GM23248 (cell line): ENCODE measurements around the gene CDKAL1. TPM values are rescaled to one million over a fixed set of nuclear protein-coding genes. Genes with fewer than 3 reads are reported as not detected.

Source experiments
- DNase-seq: peaks from one replicate; pipeline ENCODE4 v3.0.0-alpha.2; 2015
- H2AFZ ChIP-seq: fragments of 200-600 bp; sonication (generic); 2 replicates; pipeline ENCODE4 v1.6.1; 2016; ENCODE audit warnings: antibody characterized with exemption
- H3F3A ChIP-seq: fragments of 200-600 bp; sonication (generic); 2 replicates; pipeline ENCODE4 v1.6.1; 2016; ENCODE audit warnings: mild to moderate bottlenecking, antibody characterized with exemption, mixed run types; ENCODE audit not compliant: insufficient read depth
- H3K27ac ChIP-seq: fragments of 200-600 bp; sonication (generic); 2 replicates; pipeline ENCODE4 v1.5.1; 2016; ENCODE audit warnings: mild to moderate bottlenecking
- H3K27me3 ChIP-seq: fragments of 200-600 bp; sonication (generic); replicated peaks from 2 replicates; pipeline ENCODE4 v1.6.1; 2016; ENCODE audit warnings: mild to moderate bottlenecking; ENCODE audit not compliant: insufficient read depth
- H3K36me3 ChIP-seq: fragments of 200-600 bp; sonication (generic); 2 replicates; pipeline ENCODE4 v1.6.1; 2016; ENCODE audit warnings: low read depth, mild to moderate bottlenecking
- H3K4me1 ChIP-seq: fragments of 200-600 bp; sonication (generic); 2 replicates; pipeline ENCODE4 v1.6.1; 2016; ENCODE audit warnings: mild to moderate bottlenecking; ENCODE audit not compliant: insufficient read depth
- H3K4me2 ChIP-seq: fragments of 200-600 bp; sonication (generic); one replicate; pipeline ENCODE4 v1.6.1; 2016; ENCODE audit warnings: mild to moderate bottlenecking; ENCODE audit not compliant: unreplicated experiment
- H3K4me3 ChIP-seq: fragments of 200-600 bp; sonication (generic); 2 replicates; pipeline ENCODE4 v1.5.1; 2016; ENCODE audit warnings: mild to moderate bottlenecking
- H3K79me2 ChIP-seq: fragments of 200-600 bp; sonication (generic); 2 replicates; pipeline ENCODE4 v1.6.1; 2016; ENCODE audit warnings: mild to moderate bottlenecking; ENCODE audit not compliant: insufficient read depth
- H3K9ac ChIP-seq: fragments of 200-600 bp; sonication (generic); 2 replicates; pipeline ENCODE4 v1.6.1; 2016; ENCODE audit warnings: mild to moderate bottlenecking
- H3K9me2 ChIP-seq: fragments of 200-600 bp; sonication (generic); 2 replicates; pipeline ENCODE4 v1.6.1; 2016; ENCODE audit warnings: mixed run types, mild to moderate bottlenecking, moderate library complexity; ENCODE audit not compliant: insufficient read depth
- H3K9me3 ChIP-seq: fragments of 200-600 bp; sonication (generic); one replicate; pipeline ENCODE4 v1.6.1; 2017; ENCODE audit warnings: low read depth
- H4K20me1 ChIP-seq: fragments of 200-600 bp; sonication (generic); 2 replicates; pipeline ENCODE4 v1.6.0; 2016; ENCODE audit not compliant: insufficient read depth
- EZH2 ChIP-seq: fragments of 200-600 bp; sonication (generic); IDR thresholded peaks from 2 replicates; pipeline ENCODE4 v1.6.1; 2018; ENCODE audit warnings: antibody characterized with exemption, mild to moderate bottlenecking; ENCODE audit not compliant: insufficient read depth, poor library complexity, severe bottlenecking
- EZH2phosphoT487 ChIP-seq: fragments of 200-600 bp; sonication (generic); IDR thresholded peaks from 2 replicates; pipeline ENCODE4 v1.6.1; 2018; ENCODE audit warnings: antibody characterized with exemption, moderate library complexity, mild to moderate bottlenecking, low read depth; ENCODE audit not compliant: insufficient read depth
- WGBS, 2 experiments: methylation state at CpG; one replicate each; pipeline ENCODE4 v1.1.6; 2015 to 2017; ENCODE audit warnings: low lambda C conversion rate in 2 of 2, low coverage in 1 of 2; ENCODE audit errors: missing lambda C conversion rate in 2 of 2; 5-methylcytosine and 5-hydroxymethylcytosine counted together
- in situ Hi-C: fragments of 300-500 bp; cut with MboI; formaldehyde crosslinking; loops from 2 replicates; pipeline ENCODE4 v1.15.0; 2020
- polyA plus RNA-seq: library from polyadenylated mRNA; unstranded; fragments of >200 nt; fragmentation: Nextera tagmentation; extraction: Ambion mirVana; gene quantifications from 2 replicates; pipeline ENCODE4 v1.2.1, GENCODE V29; 2016
- total RNA-seq: library from RNA; depleted of rRNA; stranded (reverse); fragments of >200 nt; shearing (Covaris generic); gene quantifications from 2 replicates; pipeline ENCODE4 v1.2.3, GENCODE V29; 2014

CDKAL1 gene
- total and polyA plus RNA-seq, 2 experiments from 2014 or later = 7.5 to 10.8 TPM

DNA sequence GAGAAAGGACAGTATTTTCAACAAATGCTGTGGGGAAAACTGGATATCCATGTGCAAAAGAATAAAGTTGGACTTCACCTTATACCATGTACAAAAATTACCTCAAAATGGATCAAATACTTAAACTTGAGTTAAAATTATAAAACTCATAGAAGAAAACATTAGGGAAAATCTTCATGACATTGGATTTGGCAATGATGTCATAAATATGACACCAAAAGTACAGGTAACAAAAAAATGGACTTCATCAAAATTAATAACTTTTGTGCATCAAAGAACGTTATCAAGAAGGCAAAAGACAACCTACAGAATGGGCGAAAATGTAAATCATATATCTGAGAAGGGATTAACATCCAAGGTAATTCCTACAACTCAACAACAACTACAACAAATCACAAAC lies 704.0 kb downstream of the CDKAL1 start:
- peaks cover 4% of the 10 kb centered on the region for H3K9me3 ChIP-seq
- H4K20me1 ChIP-seq = no peaks in the 10 kb centered on the region
- H3K79me2 ChIP-seq = no peaks in the 10 kb centered on the region
- no peak overlapping the region for H2AFZ ChIP-seq
- DNase-seq = no peak
- H3F3A ChIP-seq = no peaks in the 10 kb centered on the region
- no peak overlapping the region for H3K4me2 ChIP-seq
- no peak overlapping the region for H3K9ac ChIP-seq
- H3K9me2 ChIP-seq = peaks cover 5% of the 10 kb centered on the region; the same call in 1 of the 2 replicates
- WGBS, 2 experiments = 88 to 94% methylated on average over 2 of the region's 2 CpGs
- no peak for TF ChIP-seq EZH2
- TF ChIP-seq EZH2phosphoT487 = no peak
- H3K4me3 ChIP-seq = no peak overlapping the region
- H3K27me3 ChIP-seq = no peaks in the 10 kb centered on the region
- no peak overlapping the region for H3K27ac ChIP-seq
- no peaks in the 10 kb centered on the region for H3K4me1 ChIP-seq
- in situ Hi-C loops = no loop called here
- H3K36me3 ChIP-seq = no peaks in the 10 kb centered on the region

DNA sequence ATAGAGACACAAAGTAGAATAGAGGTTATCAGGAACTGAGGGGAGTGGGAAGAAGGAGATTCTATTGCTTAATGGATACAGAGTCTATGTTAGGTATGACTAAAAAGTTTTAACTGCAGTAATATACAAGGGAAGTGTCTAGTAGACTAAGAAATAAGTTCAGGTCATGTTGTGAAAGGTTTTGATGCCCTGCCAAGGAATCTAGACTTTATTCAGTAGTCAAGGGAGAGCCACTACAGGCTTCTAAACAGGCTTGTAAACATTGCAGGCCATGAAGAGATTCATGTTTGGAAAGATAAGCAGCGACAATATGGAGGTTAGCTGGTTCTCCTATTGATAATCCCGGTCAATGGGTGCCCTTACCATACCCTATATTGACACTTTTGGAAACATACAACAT lies 706.5 kb downstream of the CDKAL1 start:
- no peaks in the 10 kb centered on the region for H3K36me3 ChIP-seq
- peak; percentile 26 for DNase-seq
- H4K20me1 ChIP-seq = no peaks in the 10 kb centered on the region
- no peaks in the 10 kb centered on the region for H3F3A ChIP-seq
- in situ Hi-C loops = no loop called here
- TF ChIP-seq EZH2 (no peak), EZH2phosphoT487 (no peak)
- H3K79me2 ChIP-seq = no peaks in the 10 kb centered on the region
- peaks cover 4% of the 10 kb centered on the region for H3K9me3 ChIP-seq
- no peak overlapping the region for H3K27ac ChIP-seq
- H3K27me3 ChIP-seq = no peaks in the 10 kb centered on the region
- 0 out of 2 replicates have a peak, but pooled peaks cover 5% of the 10 kb centered on the region for H3K9me2 ChIP-seq
- no peak overlapping the region for H3K4me3 ChIP-seq
- no peak overlapping the region for H3K9ac ChIP-seq
- no peak overlapping the region for H3K4me2 ChIP-seq
- H2AFZ ChIP-seq = no peak overlapping the region
- no peaks in the 10 kb centered on the region for H3K4me1 ChIP-seq
- 94 to 95% methylated on average over 2 of the region's 2 CpGs for WGBS, 2 experiments

DNA sequence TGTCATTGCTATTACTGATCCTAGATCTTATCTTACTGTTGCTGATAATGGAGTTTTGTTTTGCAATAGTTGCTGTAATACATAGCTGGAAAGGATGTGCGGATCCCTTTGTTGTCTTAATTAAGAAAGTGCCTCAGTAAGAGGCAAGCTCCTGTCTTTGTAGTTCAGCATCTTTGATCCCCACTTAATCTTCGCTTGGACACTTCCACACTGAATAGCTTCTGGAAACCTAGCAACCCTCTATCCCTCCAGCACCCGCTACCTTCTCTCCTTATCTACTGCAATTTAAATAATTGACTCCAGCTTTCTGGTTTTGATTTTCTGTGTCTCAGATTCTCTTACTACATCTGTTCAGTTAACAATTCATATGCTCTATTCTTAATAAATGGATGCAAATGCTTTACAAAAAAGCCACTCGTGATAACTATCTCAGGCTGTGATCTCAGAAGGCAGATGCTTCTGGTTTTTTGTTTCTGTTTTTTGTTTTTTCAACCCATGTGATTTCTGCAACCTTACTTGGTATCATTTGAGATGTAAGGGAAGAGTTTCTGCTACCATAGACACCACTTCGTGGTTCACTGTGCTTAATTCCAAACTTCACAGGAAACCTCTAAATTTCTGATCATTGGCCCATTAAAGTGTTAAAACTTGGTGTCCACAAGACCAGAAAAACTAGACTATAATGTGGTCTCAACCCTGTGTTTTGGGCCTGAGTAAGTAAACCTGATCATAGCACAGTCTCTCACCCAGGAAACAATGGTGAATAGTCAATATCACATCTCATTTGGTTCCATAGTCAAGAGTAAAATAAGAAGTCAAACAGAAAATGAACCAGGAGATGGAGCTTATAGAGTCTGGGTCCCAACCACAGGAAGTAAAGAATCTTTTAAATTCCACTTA lies 707.2 kb downstream of the CDKAL1 start:
- no peaks in the 10 kb centered on the region for H3K79me2 ChIP-seq
- no peak overlapping the region for H3K4me3 ChIP-seq
- H3K9me3 ChIP-seq = peaks cover 4% of the 10 kb centered on the region
- no peak overlapping the region for H3K4me2 ChIP-seq
- no peaks in the 10 kb centered on the region for H3K27me3 ChIP-seq
- H4K20me1 ChIP-seq = no peaks in the 10 kb centered on the region
- 57 to 58% methylated on average over 5 of the region's 5 CpGs for WGBS, 2 experiments
- H3F3A ChIP-seq = no peaks in the 10 kb centered on the region
- no peak for DNase-seq
- no peak overlapping the region for H2AFZ ChIP-seq
- H3K4me1 ChIP-seq = no peaks in the 10 kb centered on the region
- in situ Hi-C loops = no loop called here
- H3K9me2 ChIP-seq = 0 out of 2 replicates have a peak, but pooled peaks cover 5% of the 10 kb centered on the region
- TF ChIP-seq EZH2phosphoT487 = no peak
- TF ChIP-seq EZH2 = no peak
- no peaks in the 10 kb centered on the region for H3K36me3 ChIP-seq
- H3K27ac ChIP-seq = no peak overlapping the region
- no peak overlapping the region for H3K9ac ChIP-seq

DNA sequence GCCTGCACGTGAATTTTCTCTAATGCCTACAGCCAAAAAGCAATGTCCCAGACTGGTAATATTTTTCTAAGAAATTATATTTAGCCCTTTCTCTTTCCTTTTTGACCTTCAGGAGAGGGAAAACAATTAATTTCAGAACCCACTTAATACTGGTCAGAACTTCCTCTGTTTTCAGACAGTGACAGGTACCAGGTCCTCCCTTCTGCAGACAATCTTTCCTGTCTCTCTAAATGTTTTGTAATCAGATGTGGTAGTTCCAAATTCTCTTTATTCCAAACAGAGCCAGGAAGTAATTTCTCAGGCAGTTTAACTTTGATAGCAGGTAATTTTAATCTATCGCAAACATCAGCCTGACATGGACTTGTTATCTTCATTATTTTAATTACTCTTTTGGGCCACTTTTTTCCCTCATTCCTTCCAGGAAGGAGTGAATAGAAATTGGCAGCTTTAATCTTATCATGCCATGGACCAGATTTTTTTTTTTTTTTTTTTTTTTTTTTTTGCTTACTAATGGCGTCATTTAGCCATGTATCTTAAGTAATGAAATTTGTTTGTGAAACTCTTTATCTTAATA lies 710.7 kb downstream of the CDKAL1 start:
- TF ChIP-seq EZH2phosphoT487 (no peak), EZH2 (no peak)
- Histone ChIP-seq H3K9me2 (no peaks in the 10 kb centered on the region), H3K4me1 (no peaks in the 10 kb centered on the region), H4K20me1 (no peaks in the 10 kb centered on the region), H3K4me3 (no peak overlapping the region), H3K36me3 (no peaks in the 10 kb centered on the region), H3K27ac (no peak overlapping the region), H3K9me3 (no peaks in the 10 kb centered on the region), H3K4me2 (no peak overlapping the region), H3K27me3 (no peaks in the 10 kb centered on the region), H3K79me2 (no peaks in the 10 kb centered on the region), H2AFZ (no peak overlapping the region), H3K9ac (no peak overlapping the region), H3F3A (no peaks in the 10 kb centered on the region)
- no peak for DNase-seq
- 68 to 69% methylated on average over 3 of the region's 3 CpGs for WGBS, 2 experiments
- in situ Hi-C loops = no loop called here
